GM03348 (cell line): ENCODE data around the gene TSR3.

ENCODE experiments used
- DNase-seq: peaks from one replicate; pipeline ENCODE4 v3.0.0; 2012; ENCODE audit warnings: low spot score

Gene TSR3

GRCh38 chr16:1351582-1352362 is at the start of gene TSR3, which contains the start of gene GNPTG:
Gene TSR3, minus strand, starts transcription at chr16:1351878. Its CDS starts 74 bp downstream, at chr16:1351804.
Gene GNPTG, plus strand, starts transcription at chr16:1351931. Its CDS starts 35 bp downstream, at chr16:1351966.
- peak; percentile 97 for DNase-seq

- DNase-seq = no peak
Observed at GRCh38 chr16:1401061-1401757, 49.5 kb upstream of the TSR3 start.

GRCh38 chr16:1398826-1399581 is 47.3 kb upstream of the TSR3 start:
- no peak for DNase-seq

- no peak for DNase-seq
Observed at GRCh38 chr16:1398351-1398750, 46.7 kb upstream of the TSR3 start.

- no peak for DNase-seq
Observed at GRCh38 chr16:1397779-1398178, 46.1 kb upstream of the TSR3 start.

GRCh38 chr16:1395444-1396031 is 43.9 kb upstream of the TSR3 start:
- no peak for DNase-seq

GRCh38 chr16:1394367-1394951 is 42.8 kb upstream of the TSR3 start:
- DNase-seq = no peak

- no peak for DNase-seq
Observed at GRCh38 chr16:1393613-1394176, 42.0 kb upstream of the TSR3 start.

GRCh38 chr16:1392826-1393225 is 41.1 kb upstream of the TSR3 start:
- no peak for DNase-seq

- DNase-seq = no peak
Observed at GRCh38 chr16:1390239-1390779, 38.6 kb upstream of the TSR3 start.

- no peak for DNase-seq
Observed at GRCh38 chr16:1389762-1390161, 38.1 kb upstream of the TSR3 start.

GRCh38 chr16:1387331-1387730 is 35.7 kb upstream of the TSR3 start:
- DNase-seq = no peak

- DNase-seq = no peak
Observed at GRCh38 chr16:1385232-1385631, 33.6 kb upstream of the TSR3 start.

GRCh38 chr16:1383556-1383955 is 31.9 kb upstream of the TSR3 start:
- DNase-seq = no peak

GRCh38 chr16:1381612-1382406 is 30.1 kb upstream of the TSR3 start:
- DNase-seq = no peak

- DNase-seq = no peak
Observed at GRCh38 chr16:1380195-1380594, 28.5 kb upstream of the TSR3 start.

GRCh38 chr16:1379304-1380076 is 27.8 kb upstream of the TSR3 start:
- DNase-seq = peak; percentile 94

GRCh38 chr16:1378804-1379303 is 27.2 kb upstream of the TSR3 start:
- peak; percentile 89 for DNase-seq

- no peak for DNase-seq
Observed at GRCh38 chr16:1378087-1378803, 26.6 kb upstream of the TSR3 start.
